IPS-NIHi11 (cell line): ENCODE measurements around the gene ACBD6.
A peak's percentile ranks its signal among the peaks of the same experiment; 100 is the strongest.
"Not testable (repeated sequence)": the region's sequence is repeated elsewhere in the genome, so short reads cannot be mapped to it uniquely, and the experiment has no call there.

Experiments used
- DNase-seq: peaks from one replicate; pipeline ENCODE4 v3.0.0; 2012; ENCODE audit warnings: mixed read lengths, low spot score

The ACBD6 gene

GRCh38 chr1:180502361-180503279 is at the start of gene ACBD6:
Gene ACBD6 (minus strand): TSS chr1:180502577. CDS start chr1:180502266, 311 bp downstream.
- DNase-seq = peak; percentile 86

GRCh38 chr1:180551997-180552396 is 49.6 kb upstream of the ACBD6 start:
- no peak for DNase-seq

DNA sequence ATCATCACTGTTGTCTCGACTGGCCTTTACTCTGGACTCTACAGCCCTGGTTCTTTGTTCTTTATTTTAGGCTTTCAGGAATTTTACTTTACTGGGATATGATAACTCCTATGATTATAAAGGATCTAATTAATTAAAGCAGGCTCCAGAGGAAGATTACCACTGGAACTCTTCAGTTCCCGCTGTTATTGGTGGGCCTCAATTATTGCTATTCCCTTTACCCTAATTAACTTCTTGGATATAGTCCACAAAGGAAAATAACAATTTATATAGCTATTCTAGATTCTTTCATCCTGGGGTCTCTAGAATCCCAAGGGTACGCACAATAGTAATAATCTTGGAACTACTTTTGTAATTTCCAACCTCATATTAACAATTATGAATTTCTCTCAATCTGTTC is 47.9 kb upstream of the ACBD6 start:
- DNase-seq = no peak

DNA sequence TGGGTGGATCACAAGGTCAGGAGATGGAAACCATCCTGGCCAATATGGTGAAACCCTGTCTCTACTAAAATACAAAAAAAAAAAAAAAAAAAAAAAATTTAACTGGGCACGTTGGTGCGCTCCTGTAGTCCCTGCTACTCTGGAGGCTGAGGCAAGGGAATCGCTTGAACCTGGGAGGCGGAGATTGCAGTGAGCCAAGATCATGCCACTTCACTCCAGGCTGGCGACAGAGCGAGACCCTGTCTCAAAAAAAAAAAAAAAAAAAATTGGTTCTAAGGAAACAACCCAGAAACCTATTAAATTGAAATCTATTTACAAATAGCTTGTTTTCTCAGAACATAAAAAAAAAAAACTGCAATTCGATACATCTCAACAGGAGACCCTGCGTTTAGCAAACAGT is 47.4 kb upstream of the ACBD6 start:
- DNase-seq = not testable (repeated sequence)

- DNase-seq = no peak
Measured at GRCh38 chr1:180548686-180549317, 46.4 kb upstream of the ACBD6 start.

DNA sequence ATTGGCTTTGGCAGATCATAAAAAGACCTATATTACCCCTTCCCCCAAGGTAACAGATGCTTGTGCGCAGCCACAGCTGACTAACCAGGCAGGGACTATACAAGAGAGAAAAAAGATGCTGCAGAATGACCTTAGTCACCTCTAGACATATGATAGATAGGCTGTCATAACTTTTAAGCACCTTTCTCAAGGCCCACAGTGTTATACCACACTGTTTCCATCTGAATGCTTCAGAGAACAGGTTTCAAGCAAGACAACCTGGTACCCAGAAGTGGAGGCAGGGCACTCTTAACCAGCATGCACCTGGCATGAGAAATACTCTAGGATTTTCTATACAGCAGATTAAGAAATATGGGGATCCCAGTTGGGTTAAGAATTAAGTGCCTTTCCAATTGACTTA is 43.6 kb upstream of the ACBD6 start:
- no peak for DNase-seq

GRCh38 chr1:180544050-180544449 is 41.7 kb upstream of the ACBD6 start:
- DNase-seq = no peak

GRCh38 chr1:180542838-180543145 is 40.4 kb upstream of the ACBD6 start:
- no peak for DNase-seq

- peak; percentile 46 for DNase-seq
Measured at GRCh38 chr1:180542113-180542837, 39.9 kb upstream of the ACBD6 start.

DNA sequence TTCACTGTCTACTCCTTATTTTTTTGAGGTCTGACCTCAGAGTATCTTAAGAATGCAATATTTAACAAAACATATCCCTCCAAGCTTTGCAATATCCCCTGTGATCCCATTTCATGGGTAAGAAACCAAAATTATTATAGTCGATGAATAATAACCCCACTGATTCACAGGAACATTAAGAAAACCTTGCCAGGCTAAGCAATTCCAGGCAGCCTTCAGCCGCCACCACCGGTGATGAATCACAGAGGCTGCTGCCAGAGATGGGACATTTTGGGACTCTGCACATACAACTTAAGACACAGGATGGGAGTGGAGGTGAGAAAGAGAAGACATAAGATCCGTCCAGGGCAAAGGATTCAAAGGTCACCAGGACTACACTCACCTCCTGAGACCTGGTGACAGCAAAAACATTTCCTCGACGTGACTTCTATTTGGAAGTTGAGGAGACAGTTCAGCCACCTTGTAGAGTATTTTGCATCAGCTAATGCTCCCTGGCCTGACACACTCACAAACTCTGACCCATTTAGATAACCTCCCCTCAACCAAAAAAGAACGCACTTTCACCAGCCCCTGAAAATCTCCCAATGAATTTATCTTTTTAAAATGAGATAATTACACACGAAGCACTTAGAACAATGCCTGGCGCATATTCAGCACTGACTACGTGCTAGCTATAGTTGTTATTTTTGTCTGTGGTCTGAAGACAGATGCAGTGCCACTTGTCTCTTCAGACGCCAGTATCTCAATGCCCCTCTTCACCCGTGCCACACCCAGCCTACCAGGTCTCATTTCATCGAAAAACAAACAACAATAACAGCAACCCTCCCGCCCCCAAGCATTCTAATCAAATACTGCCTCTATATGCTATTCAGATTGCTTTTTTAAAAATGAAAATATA is 38.6 kb upstream of the ACBD6 start:
- DNase-seq = no peak

GRCh38 chr1:180539136-180539535 is 36.8 kb upstream of the ACBD6 start:
- no peak for DNase-seq

- DNase-seq = no peak
Measured at GRCh38 chr1:180536821-180537372, 34.5 kb upstream of the ACBD6 start.

DNA sequence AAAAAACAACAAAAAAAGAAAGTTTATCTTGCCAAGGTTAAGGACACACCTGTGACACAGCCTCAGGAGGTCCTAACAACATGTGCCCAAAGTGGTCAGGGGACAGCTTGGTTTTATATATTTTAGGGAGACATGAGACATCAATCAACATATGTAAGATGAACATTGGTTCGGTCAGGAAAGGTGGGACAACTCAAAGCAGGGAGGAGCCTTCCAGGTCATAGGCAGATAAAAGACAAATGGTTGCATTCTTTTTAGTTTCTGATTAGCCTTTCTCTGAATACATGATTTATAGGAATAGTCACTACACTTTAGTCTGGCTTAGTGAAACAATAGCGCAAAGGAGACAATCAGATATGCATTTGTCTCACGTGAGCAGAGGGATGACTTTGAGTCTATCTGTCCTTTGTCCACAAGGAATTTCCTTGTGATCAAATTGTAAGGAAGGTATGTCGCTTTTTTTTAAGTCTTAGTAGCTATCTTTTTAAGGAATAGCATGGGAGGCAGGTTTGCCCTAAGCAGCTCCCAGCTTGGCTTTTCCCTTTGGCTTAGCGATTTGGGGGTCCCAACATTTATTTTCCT is 33.1 kb upstream of the ACBD6 start:
- DNase-seq = no peak

- no peak for DNase-seq
Measured at GRCh38 chr1:180534214-180534613, 31.8 kb upstream of the ACBD6 start.

DNA sequence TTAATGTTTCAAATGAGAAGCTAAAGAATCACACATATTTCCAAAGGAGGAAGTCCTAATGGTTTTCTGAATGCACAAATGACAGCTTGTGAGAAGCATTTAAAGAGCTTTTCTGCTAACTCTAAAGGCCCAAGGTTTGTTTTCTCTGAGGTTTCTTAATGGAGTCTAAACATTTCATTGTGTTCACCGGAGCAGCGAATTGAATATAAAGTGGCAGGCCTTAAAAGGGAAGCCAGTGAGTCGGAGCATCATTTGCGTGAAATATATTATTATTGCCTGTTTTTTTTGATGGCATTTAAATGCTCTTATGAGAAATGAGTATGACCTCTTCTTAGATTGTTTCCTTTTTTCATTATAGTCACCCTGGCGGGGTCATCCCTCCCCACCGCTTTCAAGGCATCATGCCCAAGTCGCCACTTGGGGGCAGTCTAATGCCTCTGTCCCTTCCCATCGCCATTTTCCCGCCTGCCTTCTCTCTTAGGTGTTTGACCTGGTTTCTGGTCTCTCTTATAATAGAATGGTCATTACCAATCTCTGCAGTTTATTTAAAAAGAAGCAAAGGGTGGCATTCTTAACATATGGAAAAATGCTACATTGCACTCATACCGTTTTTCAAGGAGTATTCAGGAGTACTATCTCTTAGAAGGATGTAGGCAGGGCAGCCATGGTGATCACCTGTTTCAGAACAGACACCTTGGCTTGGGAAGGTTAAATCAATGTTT is 31.1 kb upstream of the ACBD6 start:
- DNase-seq = peak; percentile 75

- DNase-seq = no peak
Measured at GRCh38 chr1:180532854-180533253, 30.5 kb upstream of the ACBD6 start.

DNA sequence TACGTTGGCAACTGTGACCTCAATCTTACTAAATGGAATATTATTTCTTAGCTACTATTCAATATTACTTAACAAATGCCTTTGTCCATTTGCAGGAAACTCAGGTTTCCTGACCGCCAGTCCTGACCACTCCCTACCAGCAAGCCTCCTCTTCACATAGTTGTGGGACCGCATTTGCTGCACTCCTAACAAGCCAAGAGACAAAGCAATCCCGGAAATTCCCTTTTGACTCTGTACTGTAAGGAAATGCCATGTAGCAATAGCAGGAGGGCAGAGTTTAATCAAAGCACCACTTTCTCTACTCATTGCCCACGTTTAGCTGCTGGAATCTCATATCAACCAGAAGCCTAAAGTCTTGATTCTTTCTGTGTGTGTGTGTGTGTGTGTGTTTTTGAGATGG is 28.1 kb upstream of the ACBD6 start:
- DNase-seq = peak; percentile 22

GRCh38 chr1:180528868-180529470 is 26.6 kb upstream of the ACBD6 start:
- DNase-seq = no peak

- no peak for DNase-seq
Measured at GRCh38 chr1:180527101-180527669, 24.8 kb upstream of the ACBD6 start.

- no peak for DNase-seq
Measured at GRCh38 chr1:180525715-180526039, 23.3 kb upstream of the ACBD6 start.
